ENCODE measurements around the gene CADPS2.
A peak's percentile ranks its signal among the peaks of the same experiment; 100 is the strongest.

CADPS2 gene

GRCh38 chr7:122311050-122311700, 575.1 kb downstream of the CADPS2 start:
- Histone ChIP-seq H3K9ac (ENCODE audit: low read depth, low read length, poor library complexity) (no peak overlapping the region), H4K91ac (ENCODE audit: low read depth, low read length, poor library complexity) (no peak overlapping the region), H2BK15ac (ENCODE audit: low read length) (no peak overlapping the region), H3K4me3 (ENCODE audit: low read length in 2 of 2) (no peak overlapping the region), H3K27ac (replicated peaks; ENCODE audit: low read length) (peak overlapping the region; percentile 88), H2BK12ac (ENCODE audit: low read length) (no peak overlapping the region), H3K4me1 (ENCODE audit: control insufficient read depth in 2 of 2, insufficient read depth in 1 of 2, low read depth in 1 of 2, low read length in 2 of 2) (peaks cover 8 to 9% of the 10 kb centered on the region in 2 donors), H2BK5ac (ENCODE audit: low read length) (no peak overlapping the region), H2AK5ac (ENCODE audit: low read depth, low read length) (no peak overlapping the region), H2BK120ac (ENCODE audit: low read depth, low read length) (no peak overlapping the region), H3K23ac (ENCODE audit: low read depth, low read length, poor library complexity) (no peak overlapping the region), H3K9me3 (replicated peaks in 1 of 2; ENCODE audit: control insufficient read depth in 2 of 2, insufficient read depth in 1 of 2, low read depth in 1 of 2, low read length in 2 of 2) (peaks cover 0 to 6% of the 10 kb centered on the region in 2 donors), H4K8ac (ENCODE audit: low read depth, low read length) (no peak overlapping the region), H3K79me1 (ENCODE audit: low read depth, low read length) (peaks cover 1% of the 10 kb centered on the region), H3K27me3 (ENCODE audit: control insufficient read depth in 3 of 3, insufficient read depth in 3 of 3, low read depth in 1 of 3, low read length in 3 of 3) (peaks cover 0 to 100% (median 3%) of the 10 kb centered on the region in 3 experiments), H3K14ac (ENCODE audit: low read length) (no peak overlapping the region), H3K4me2 (ENCODE audit: insufficient read depth, low read length, poor library complexity, severe bottlenecking) (peak overlapping the region; percentile 70), H2AFZ (ENCODE audit: low read length) (peak overlapping the region; percentile 90), H3K36me3 (replicated peaks in 1 of 2; ENCODE audit: control insufficient read depth in 2 of 2, insufficient read depth in 2 of 2, low read length in 2 of 2) (peaks cover 0 to under 1% of the 10 kb centered on the region in 2 donors), H3K18ac (ENCODE audit: low read length) (no peak overlapping the region), H3K4ac (ENCODE audit: low read length) (no peak overlapping the region)
- WGBS, 2 donors (ENCODE audit: extremely low coverage in 2 of 2, insufficient read length in 2 of 2, insufficient replicate concordance in 1 of 2) = no CpG with 5 or more reads among the region's 12 CpGs
- DNase-seq (ENCODE audit: low spot score) = no peak

- H3K27ac ChIP-seq (replicated peaks; ENCODE audit: low read length) = peak overlapping the region; percentile 88
- no peak overlapping the region for H3K14ac ChIP-seq (ENCODE audit: low read length)
- no peak overlapping the region for H2BK120ac ChIP-seq (ENCODE audit: low read depth, low read length)
- peak overlapping the region; percentile 90 for H2AFZ ChIP-seq (ENCODE audit: low read length)
- peaks cover 5% of the 10 kb centered on the region for H3K79me1 ChIP-seq (ENCODE audit: low read depth, low read length)
- no CpG with 5 or more reads among the region's 61 CpGs for WGBS, 2 donors (ENCODE audit: extremely low coverage in 2 of 2, insufficient read length in 2 of 2, insufficient replicate concordance in 1 of 2)
- H3K23ac ChIP-seq (ENCODE audit: low read depth, low read length, poor library complexity) = peak overlapping the region; percentile 59
- H3K18ac ChIP-seq (ENCODE audit: low read length) = peak overlapping the region; percentile 94
- DNase-seq (ENCODE audit: low spot score) = peak; percentile 75
- peak overlapping the region; percentile 58 for H2BK5ac ChIP-seq (ENCODE audit: low read length)
- H3K36me3 ChIP-seq (replicated peaks in 1 of 2; ENCODE audit: control insufficient read depth in 2 of 2, insufficient read depth in 2 of 2, low read length in 2 of 2) = peaks cover 0 to 2% of the 10 kb centered on the region in 2 donors
- peak overlapping the region; percentile 70 for H3K4me2 ChIP-seq (ENCODE audit: insufficient read depth, low read length, poor library complexity, severe bottlenecking)
- H4K8ac ChIP-seq (ENCODE audit: low read depth, low read length) = no peak overlapping the region
- no peak overlapping the region for H2BK15ac ChIP-seq (ENCODE audit: low read length)
- no peak overlapping the region for H3K4ac ChIP-seq (ENCODE audit: low read length)
- no peak overlapping the region for H4K91ac ChIP-seq (ENCODE audit: low read depth, low read length, poor library complexity)
- no peak overlapping the region for H2BK12ac ChIP-seq (ENCODE audit: low read length)
- H2AK5ac ChIP-seq (ENCODE audit: low read depth, low read length) = peak overlapping the region; percentile 50
- peaks cover 4 to 14% of the 10 kb centered on the region in 2 donors for H3K4me1 ChIP-seq (ENCODE audit: control insufficient read depth in 2 of 2, insufficient read depth in 1 of 2, low read depth in 1 of 2, low read length in 2 of 2)
- H3K4me3 ChIP-seq (ENCODE audit: low read length in 2 of 2) = peak overlapping the region; percentile 36 to 79
- peaks cover 0 to 100% (median 0%) of the 10 kb centered on the region in 3 experiments for H3K27me3 ChIP-seq (ENCODE audit: control insufficient read depth in 3 of 3, insufficient read depth in 3 of 3, low read depth in 1 of 3, low read length in 3 of 3)
- no peaks in the 10 kb centered on the region for H3K9me3 ChIP-seq (replicated peaks in 1 of 2; ENCODE audit: control insufficient read depth in 2 of 2, insufficient read depth in 1 of 2, low read depth in 1 of 2, low read length in 2 of 2)
- H3K9ac ChIP-seq (ENCODE audit: low read depth, low read length, poor library complexity) = peak overlapping the region; percentile 63
These were observed 575.9 kb downstream of the CADPS2 start for GRCh38 chr7:122310119-122311021.

GRCh38 chr7:122309421-122309820, 576.8 kb downstream of the CADPS2 start:
- no peak overlapping the region for H4K91ac ChIP-seq (ENCODE audit: low read depth, low read length, poor library complexity)
- peaks cover 0 to 100% (median 0%) of the 10 kb centered on the region in 3 experiments for H3K27me3 ChIP-seq (ENCODE audit: control insufficient read depth in 3 of 3, insufficient read depth in 3 of 3, low read depth in 1 of 3, low read length in 3 of 3)
- no peak overlapping the region for H2BK12ac ChIP-seq (ENCODE audit: low read length)
- no peak overlapping the region for H3K14ac ChIP-seq (ENCODE audit: low read length)
- no peak overlapping the region for H2AFZ ChIP-seq (ENCODE audit: low read length)
- H3K4me2 ChIP-seq (ENCODE audit: insufficient read depth, low read length, poor library complexity, severe bottlenecking) = peak overlapping the region; percentile 43
- peaks cover 3% of the 10 kb centered on the region for H3K79me1 ChIP-seq (ENCODE audit: low read depth, low read length)
- DNase-seq (ENCODE audit: low spot score) = no peak
- H3K27ac ChIP-seq (replicated peaks; ENCODE audit: low read length) = peak overlapping the region; percentile 2
- no peak overlapping the region for H4K8ac ChIP-seq (ENCODE audit: low read depth, low read length)
- no peak overlapping the region for H2AK5ac ChIP-seq (ENCODE audit: low read depth, low read length)
- H3K4ac ChIP-seq (ENCODE audit: low read length) = no peak overlapping the region
- no peaks in the 10 kb centered on the region for H3K9me3 ChIP-seq (replicated peaks in 1 of 2; ENCODE audit: control insufficient read depth in 2 of 2, insufficient read depth in 1 of 2, low read depth in 1 of 2, low read length in 2 of 2)
- H3K9ac ChIP-seq (ENCODE audit: low read depth, low read length, poor library complexity) = no peak overlapping the region
- H3K18ac ChIP-seq (ENCODE audit: low read length) = no peak overlapping the region
- H2BK5ac ChIP-seq (ENCODE audit: low read length) = no peak overlapping the region
- peaks cover 0 to 2% of the 10 kb centered on the region in 2 donors for H3K36me3 ChIP-seq (replicated peaks in 1 of 2; ENCODE audit: control insufficient read depth in 2 of 2, insufficient read depth in 2 of 2, low read length in 2 of 2)
- no CpG with 5 or more reads among the region's 3 CpGs for WGBS, 2 donors (ENCODE audit: extremely low coverage in 2 of 2, insufficient read length in 2 of 2, insufficient replicate concordance in 1 of 2)
- H3K4me3 ChIP-seq (ENCODE audit: low read length in 2 of 2) = peak overlapping the region in 1 of 2 donors; percentile 66
- H2BK15ac ChIP-seq (ENCODE audit: low read length) = no peak overlapping the region
- H3K23ac ChIP-seq (ENCODE audit: low read depth, low read length, poor library complexity) = no peak overlapping the region
- peaks cover 4 to 22% of the 10 kb centered on the region in 2 donors for H3K4me1 ChIP-seq (ENCODE audit: control insufficient read depth in 2 of 2, insufficient read depth in 1 of 2, low read depth in 1 of 2, low read length in 2 of 2)
- no peak overlapping the region for H2BK120ac ChIP-seq (ENCODE audit: low read depth, low read length)

GRCh38 chr7:122307228-122307621, 579.0 kb downstream of the CADPS2 start:
- Histone ChIP-seq H2BK120ac (ENCODE audit: low read depth, low read length) (no peak overlapping the region), H3K36me3 (replicated peaks in 1 of 2; ENCODE audit: control insufficient read depth in 2 of 2, insufficient read depth in 2 of 2, low read length in 2 of 2) (peaks cover 0 to 4% of the 10 kb centered on the region in 2 donors), H3K9ac (ENCODE audit: low read depth, low read length, poor library complexity) (peak overlapping the region; percentile 64), H3K4ac (ENCODE audit: low read length) (no peak overlapping the region), H3K79me1 (ENCODE audit: low read depth, low read length) (peaks cover 3% of the 10 kb centered on the region), H3K27ac (replicated peaks; ENCODE audit: low read length) (peak overlapping the region; percentile 87), H4K91ac (ENCODE audit: low read depth, low read length, poor library complexity) (no peak overlapping the region), H3K4me1 (ENCODE audit: control insufficient read depth in 2 of 2, insufficient read depth in 1 of 2, low read depth in 1 of 2, low read length in 2 of 2) (peaks cover 1 to 26% of the 10 kb centered on the region in 2 donors), H2BK5ac (ENCODE audit: low read length) (peak overlapping the region; percentile 99), H2BK12ac (ENCODE audit: low read length) (no peak overlapping the region), H2BK15ac (ENCODE audit: low read length) (peak overlapping the region; percentile 30), H3K14ac (ENCODE audit: low read length) (no peak overlapping the region), H3K4me2 (ENCODE audit: insufficient read depth, low read length, poor library complexity, severe bottlenecking) (peak overlapping the region; percentile 95), H3K4me3 (ENCODE audit: low read length in 2 of 2) (peak overlapping the region in 1 of 2 donors; percentile 94), H3K27me3 (ENCODE audit: control insufficient read depth in 3 of 3, insufficient read depth in 3 of 3, low read depth in 1 of 3, low read length in 3 of 3) (peaks cover 0 to 100% (median 0%) of the 10 kb centered on the region in 3 experiments), H3K18ac (ENCODE audit: low read length) (peak overlapping the region; percentile 97), H2AK5ac (ENCODE audit: low read depth, low read length) (peak overlapping the region; percentile 96), H2AFZ (ENCODE audit: low read length) (peak overlapping the region; percentile 86), H3K9me3 (replicated peaks in 1 of 2; ENCODE audit: control insufficient read depth in 2 of 2, insufficient read depth in 1 of 2, low read depth in 1 of 2, low read length in 2 of 2) (no peaks in the 10 kb centered on the region), H4K8ac (ENCODE audit: low read depth, low read length) (no peak overlapping the region), H3K23ac (ENCODE audit: low read depth, low read length, poor library complexity) (no peak overlapping the region)
- no CpG with 5 or more reads among the region's 13 CpGs for whole genome bisulfite sequencing, 2 donors (ENCODE audit: extremely low coverage in 2 of 2, insufficient read length in 2 of 2, insufficient replicate concordance in 1 of 2)
- no peak for DNase-seq (ENCODE audit: low spot score)
